SK-N-MC (cell line): ENCODE results near the gene PLEKHA5.
"Not testable (repeated sequence)": the region's sequence is repeated elsewhere in the genome, so short reads cannot be mapped to it uniquely, and the experiment has no call there.

Experiments used
- DNase-seq: peaks from one replicate; pipeline ENCODE4 v3.0.0-alpha.2; 2011; ENCODE audit warnings: low read depth, low spot score
- H3K27ac ChIP-seq: fragments of 200-600 bp; sonication (generic); 2 replicates; pipeline ENCODE4 v1.5.1; 2016; ENCODE audit warnings: mixed run types
- H3K36me3 ChIP-seq: fragments of 200-600 bp; sonication (generic); 2 replicates; pipeline ENCODE4 v1.6.1; 2017; ENCODE audit warnings: antibody characterized with exemption, low read length, mixed read lengths; ENCODE audit not compliant: insufficient read depth
- H3K4me3 ChIP-seq: fragments of 200-600 bp; sonication (generic); 2 replicates; pipeline ENCODE4 v1.5.1; 2016
- H3K9ac ChIP-seq: fragments of 200-600 bp; sonication (generic); 2 replicates; pipeline ENCODE4 v1.8.0; 2017; ENCODE audit warnings: mixed run types, mixed read lengths; ENCODE audit not compliant: insufficient read length
- H3K9me3 ChIP-seq: fragments of 200-600 bp; sonication (generic); 2 replicates; pipeline ENCODE4 v1.6.1; 2017; ENCODE audit warnings: low read depth, mild to moderate bottlenecking, antibody characterized with exemption, low read length, moderate library complexity, mixed read lengths
- EZH2 ChIP-seq: fragments of 200-600 bp; sonication (generic); IDR thresholded peaks from one replicate; pipeline ENCODE4 v1.6.1; 2017; ENCODE audit warnings: antibody characterized with exemption
- FOXP2 ChIP-seq: optimal IDR thresholded peaks from 2 replicates; pipeline ENCODE3; 2011; ENCODE audit warnings: mild to moderate bottlenecking, moderate library complexity; ENCODE audit not compliant: insufficient read depth; ENCODE audit errors: extremely low read length, control extremely low read depth
- POLR2AphosphoS5 ChIP-seq: IDR thresholded peaks from 2 replicates; pipeline ENCODE4 v1.6.1; 2012; ENCODE audit warnings: mild to moderate bottlenecking, low read depth, low read length, borderline replicate concordance

The PLEKHA5 gene

DNA sequence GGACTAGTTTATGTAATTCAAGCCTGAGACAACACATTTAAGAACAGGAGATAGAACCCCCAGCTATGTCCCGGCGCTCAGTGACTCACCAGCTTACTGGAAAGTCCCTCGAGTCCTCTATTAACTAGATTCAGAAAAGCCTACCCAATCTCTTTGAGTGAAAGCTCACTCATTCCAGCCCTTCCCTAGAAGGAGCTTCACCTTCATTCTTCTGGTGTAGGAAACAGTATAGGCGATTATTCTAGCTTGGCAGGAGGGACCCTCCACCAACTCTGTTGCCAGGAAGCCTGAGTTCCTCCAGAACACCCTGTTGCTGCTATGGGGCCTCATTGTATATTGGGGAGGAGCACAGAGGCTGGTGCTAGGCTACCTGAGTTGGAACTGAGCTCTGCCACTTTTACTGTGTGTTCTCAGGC lies 252.6 kb downstream of the PLEKHA5 start:
- TF ChIP-seq FOXP2 = no peak
- no peak for TF ChIP-seq POLR2AphosphoS5
- H3K36me3 ChIP-seq = no peaks in the 10 kb centered on the region
- no peak overlapping the region for H3K27ac ChIP-seq
- H3K9me3 ChIP-seq = no peaks in the 10 kb centered on the region
- no peak overlapping the region for H3K9ac ChIP-seq
- no peak overlapping the region for H3K4me3 ChIP-seq
- DNase-seq = no peak

DNA sequence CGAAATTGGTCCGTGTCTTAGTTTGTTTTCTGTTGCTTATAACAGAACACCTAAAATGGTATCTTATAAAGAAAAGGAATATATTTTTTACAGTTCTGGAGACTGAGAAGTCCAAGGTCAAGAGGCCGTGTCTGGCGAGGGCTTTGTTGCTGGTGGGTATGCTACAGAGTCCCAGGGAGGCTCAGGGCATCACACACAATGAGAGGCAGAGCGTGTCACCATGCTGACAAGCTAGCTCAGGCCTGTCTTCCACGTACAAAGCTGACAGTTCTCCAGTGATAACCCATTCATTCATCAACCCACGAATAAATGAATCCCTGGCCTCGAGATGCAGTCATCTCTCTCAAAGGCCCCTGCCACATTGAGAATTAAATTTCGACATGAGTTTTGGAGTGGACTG lies 253.0 kb downstream of the PLEKHA5 start:
- TF ChIP-seq FOXP2 = no peak
- no peak for TF ChIP-seq POLR2AphosphoS5
- no peak for TF ChIP-seq EZH2
- no peak for DNase-seq
- Histone ChIP-seq H3K4me3 (no peak overlapping the region), H3K9ac (no peak overlapping the region), H3K36me3 (no peaks in the 10 kb centered on the region), H3K27ac (no peak overlapping the region), H3K9me3 (no peaks in the 10 kb centered on the region)

DNA sequence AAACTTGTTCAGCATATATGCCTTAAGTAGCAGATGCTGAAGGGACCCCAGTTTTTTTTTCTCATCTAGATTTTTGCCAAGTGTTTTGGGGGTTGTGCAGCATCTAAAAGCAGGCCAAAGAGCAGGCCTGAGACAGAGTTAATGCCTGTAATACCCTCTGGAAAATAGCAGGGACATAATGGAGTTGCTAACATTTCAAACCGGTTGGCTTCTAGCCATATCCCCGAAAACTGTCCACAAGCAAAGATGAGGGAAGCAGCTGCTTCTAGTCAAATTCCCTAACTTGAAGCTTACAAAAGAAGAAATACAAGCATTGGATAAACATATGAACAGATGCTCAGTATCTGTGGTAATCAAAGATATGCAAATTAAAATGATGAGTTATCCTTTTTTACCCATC lies 257.6 kb downstream of the PLEKHA5 start:
- Histone ChIP-seq H3K27ac (no peak overlapping the region), H3K36me3 (no peaks in the 10 kb centered on the region), H3K4me3 (no peak overlapping the region), H3K9me3 (no peaks in the 10 kb centered on the region), H3K9ac (no peak overlapping the region)
- no peak for TF ChIP-seq FOXP2
- no peak for TF ChIP-seq POLR2AphosphoS5
- no peak for TF ChIP-seq EZH2
- no peak for DNase-seq

DNA sequence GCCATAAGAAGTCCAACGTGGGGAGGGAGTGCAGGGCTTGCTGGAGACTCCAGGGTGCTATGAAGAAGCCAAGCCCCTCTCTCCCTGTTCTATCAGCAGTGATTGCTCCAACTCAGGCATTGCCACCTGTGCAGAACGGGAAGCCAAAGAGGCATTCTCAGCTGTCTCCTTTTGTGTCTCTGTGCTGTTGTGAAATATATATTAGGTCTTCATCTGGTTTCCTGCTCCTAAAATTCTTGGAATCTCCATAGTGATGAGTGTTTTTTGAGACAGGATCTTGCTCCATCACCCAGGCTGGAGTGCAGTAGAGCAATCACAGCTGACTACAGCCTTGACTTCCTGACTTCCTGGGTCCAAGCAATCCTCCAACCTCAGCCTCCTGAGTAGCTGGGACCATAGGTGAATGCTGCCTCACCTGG lies 258.6 kb downstream of the PLEKHA5 start:
- TF ChIP-seq FOXP2 (no peak), EZH2 (no peak), POLR2AphosphoS5 (no peak)
- no peak overlapping the region for H3K4me3 ChIP-seq
- H3K9ac ChIP-seq = no peak overlapping the region
- no peak overlapping the region for H3K27ac ChIP-seq
- no peak for DNase-seq
- no peaks in the 10 kb centered on the region for H3K9me3 ChIP-seq
- no peaks in the 10 kb centered on the region for H3K36me3 ChIP-seq

DNA sequence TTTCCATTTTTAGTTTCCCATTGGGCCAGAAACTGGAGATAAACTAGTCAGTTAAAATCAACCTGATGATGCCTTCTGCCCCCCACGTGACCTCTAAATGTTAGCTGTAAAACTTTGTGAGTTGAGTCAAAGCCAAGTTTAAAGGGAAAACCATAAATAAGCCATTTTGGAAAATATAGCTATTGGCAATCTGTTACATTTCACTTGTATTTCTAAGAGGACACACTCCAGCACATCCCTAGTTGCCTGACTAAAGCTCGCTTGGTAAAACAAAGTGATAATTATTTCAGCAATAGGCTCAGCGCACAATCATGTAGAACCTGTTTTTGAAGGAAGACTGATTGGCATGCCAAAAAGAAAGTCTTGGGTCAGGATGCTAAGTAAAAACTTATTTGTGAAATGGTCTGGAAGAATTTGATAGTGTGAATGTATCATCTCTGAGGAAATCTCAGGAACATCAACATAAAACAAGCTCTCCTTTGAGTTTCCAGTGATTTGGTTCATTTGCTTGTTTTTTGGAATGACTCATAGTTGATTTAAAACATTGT lies 260.6 kb downstream of the PLEKHA5 start:
- no peak overlapping the region for H3K4me3 ChIP-seq
- TF ChIP-seq FOXP2 = no peak
- TF ChIP-seq EZH2 = no peak
- no peak for TF ChIP-seq POLR2AphosphoS5
- H3K9me3 ChIP-seq = no peaks in the 10 kb centered on the region
- no peaks in the 10 kb centered on the region for H3K36me3 ChIP-seq
- no peak for DNase-seq
- no peak overlapping the region for H3K27ac ChIP-seq
- no peak overlapping the region for H3K9ac ChIP-seq

DNA sequence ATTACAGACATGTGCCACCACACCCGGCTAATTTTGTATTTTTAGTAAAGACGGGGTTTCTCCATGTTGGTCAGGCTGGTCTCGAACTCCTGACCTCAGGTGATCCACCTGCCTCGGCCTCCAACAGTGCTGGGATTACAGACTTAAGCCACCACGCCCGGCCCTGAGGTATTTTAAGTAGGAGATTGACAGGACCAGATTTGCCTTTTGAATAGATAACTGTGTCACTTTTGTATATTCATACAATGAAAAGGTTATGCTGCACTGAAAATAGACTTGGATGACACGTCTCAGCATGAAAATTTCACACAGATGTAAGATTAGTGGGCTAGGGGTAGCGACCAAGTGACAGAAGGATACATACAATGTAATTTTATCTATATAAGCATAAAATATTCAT lies 263.1 kb downstream of the PLEKHA5 start:
- H3K9me3 ChIP-seq, H3K9ac ChIP-seq, DNase-seq, H3K36me3 ChIP-seq, H3K27ac ChIP-seq, H3K4me3 ChIP-seq: not testable (repeated sequence)

DNA sequence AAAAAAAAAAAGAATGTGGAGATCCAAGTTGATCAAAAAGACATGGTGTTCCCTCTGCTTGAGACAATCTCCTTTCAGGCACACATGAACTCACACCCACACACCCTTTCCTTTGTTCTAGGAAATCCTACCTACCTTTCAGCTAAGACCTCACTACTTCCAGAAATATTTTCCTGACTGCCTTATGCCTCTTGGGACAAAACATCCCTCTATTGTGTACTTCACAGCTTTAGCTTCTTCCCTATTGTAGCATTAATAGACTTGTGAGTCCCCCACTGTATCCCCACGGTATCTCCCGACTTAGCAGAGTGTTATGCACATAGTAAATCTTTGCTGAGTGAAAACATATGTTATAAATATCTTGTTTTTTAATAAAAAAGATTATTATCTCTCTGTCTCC lies 264.9 kb downstream of the PLEKHA5 start:
- TF ChIP-seq EZH2 = no peak
- TF ChIP-seq FOXP2 = no peak
- TF ChIP-seq POLR2AphosphoS5 = no peak
- H3K27ac ChIP-seq = no peak overlapping the region
- no peak overlapping the region for H3K4me3 ChIP-seq
- DNase-seq = no peak
- no peak overlapping the region for H3K9ac ChIP-seq
- H3K36me3 ChIP-seq = no peaks in the 10 kb centered on the region
- no peaks in the 10 kb centered on the region for H3K9me3 ChIP-seq

DNA sequence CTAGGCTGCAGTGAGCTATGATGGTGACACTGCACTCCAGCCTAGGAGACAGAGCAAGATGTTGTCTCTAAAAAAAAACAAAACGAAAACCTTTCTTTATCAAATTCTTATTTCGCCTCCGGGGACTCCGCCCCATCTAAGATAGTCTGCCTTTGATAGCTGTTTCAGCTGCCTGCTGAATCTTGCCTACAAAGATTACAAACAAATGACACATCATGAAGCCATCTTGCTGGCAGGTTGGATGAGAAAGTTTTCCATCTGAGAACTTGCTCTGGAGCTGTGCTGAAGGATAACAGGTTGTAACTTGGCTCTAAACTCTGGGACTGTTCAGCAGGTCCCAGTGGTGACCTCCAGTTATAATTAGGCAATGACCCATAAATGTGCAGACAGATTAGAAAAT lies 268.0 kb downstream of the PLEKHA5 start:
- DNase-seq = no peak
- Histone ChIP-seq H3K9ac (no peak overlapping the region), H3K9me3 (no peaks in the 10 kb centered on the region), H3K4me3 (no peak overlapping the region), H3K36me3 (no peaks in the 10 kb centered on the region), H3K27ac (no peak overlapping the region)
- no peak for TF ChIP-seq EZH2
- no peak for TF ChIP-seq POLR2AphosphoS5
- no peak for TF ChIP-seq FOXP2

DNA sequence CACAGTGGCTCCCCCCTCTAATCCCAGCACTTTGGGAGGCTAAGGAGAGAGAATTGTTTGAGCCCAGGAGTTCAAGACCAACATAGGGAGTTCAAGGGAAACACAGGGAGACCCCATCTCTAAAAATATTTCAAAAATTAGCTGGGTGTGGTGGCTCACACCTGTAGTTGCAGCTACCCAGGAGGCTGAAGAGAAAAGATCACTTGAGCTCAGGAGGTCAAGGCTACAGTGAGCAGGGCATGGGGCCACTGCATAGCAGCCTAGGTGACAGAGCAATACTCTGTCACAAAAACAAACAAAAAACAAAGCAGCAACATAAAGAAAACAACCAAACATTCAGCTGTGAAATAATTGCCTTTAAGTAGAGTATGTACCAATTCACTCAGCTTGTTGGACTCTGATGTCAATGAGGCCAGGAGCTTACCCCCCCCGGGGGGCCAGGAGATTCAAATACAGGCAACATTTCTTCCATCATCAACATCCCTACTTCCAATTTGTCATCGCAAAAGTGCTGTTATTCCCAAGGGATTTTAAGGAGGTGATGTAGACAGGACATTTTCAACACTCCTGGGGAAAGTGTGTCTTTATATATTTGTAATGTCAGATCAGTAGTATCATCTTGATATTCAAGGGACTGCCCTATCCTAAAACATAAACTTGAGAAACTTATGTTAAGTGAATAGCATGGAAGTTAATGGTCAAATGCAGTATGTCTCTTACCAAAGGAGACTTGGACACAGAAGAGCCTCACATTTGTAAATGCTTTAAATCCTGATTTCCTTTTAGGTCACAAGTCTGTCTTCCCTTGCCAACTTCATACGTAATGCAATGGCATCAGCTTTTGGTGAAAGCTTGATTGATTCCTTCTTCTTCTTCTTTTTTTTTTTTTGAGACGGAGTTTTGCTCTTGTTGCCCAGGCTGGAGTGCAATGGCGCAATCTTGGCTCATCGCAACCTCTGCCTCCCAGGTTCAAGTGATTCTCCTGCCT lies 269.1 kb downstream of the PLEKHA5 start:
- DNase-seq = no peak
- H3K36me3 ChIP-seq = no peaks in the 10 kb centered on the region
- H3K4me3 ChIP-seq = no peak overlapping the region
- H3K9ac ChIP-seq = no peak overlapping the region
- no peak overlapping the region for H3K27ac ChIP-seq
- TF ChIP-seq EZH2 (no peak), FOXP2 (no peak), POLR2AphosphoS5 (no peak)
- no peaks in the 10 kb centered on the region for H3K9me3 ChIP-seq

DNA sequence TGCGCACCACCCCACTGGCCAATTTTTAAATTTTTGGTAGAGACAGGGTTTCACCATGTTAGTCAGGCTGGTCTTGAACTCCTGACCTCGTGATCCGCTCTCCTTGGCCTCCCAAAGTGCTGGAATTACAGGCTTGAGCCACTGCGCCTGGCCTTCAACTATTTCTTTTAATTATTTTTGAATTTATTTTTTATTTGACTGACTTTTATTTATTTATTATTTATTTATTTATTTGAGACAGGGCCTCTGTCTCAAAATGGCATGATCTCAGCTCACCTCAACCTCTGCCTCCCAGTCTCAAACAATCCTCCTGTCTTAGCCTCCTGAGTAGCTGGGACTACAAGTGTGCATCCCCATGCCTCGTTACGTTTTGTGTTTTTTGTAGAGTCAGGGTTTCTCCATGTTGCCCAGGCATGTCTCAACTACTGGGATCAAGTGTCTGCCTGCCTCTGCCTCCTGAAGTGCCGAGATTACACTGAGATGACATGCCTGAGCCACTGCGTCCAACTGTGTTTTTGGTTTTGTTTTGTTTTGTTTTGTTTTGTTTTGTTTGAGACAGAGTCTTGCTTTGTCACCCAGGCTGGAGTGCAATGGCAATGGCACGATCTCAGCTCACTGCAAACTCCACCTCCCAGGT lies 271.2 kb downstream of the PLEKHA5 start:
- not testable (repeated sequence) for H3K9ac ChIP-seq, H3K9me3 ChIP-seq, DNase-seq, H3K36me3 ChIP-seq, H3K27ac ChIP-seq, H3K4me3 ChIP-seq
